GM06990 (cell line): Measurements from ENCODE around the gene NOL3.

Experiments used
- DNase-seq: peaks from one replicate; pipeline ENCODE4 v3.0.0-alpha.2; 2011; ENCODE audit not compliant: insufficient read length; ENCODE audit errors: extremely low read depth
- H3K27me3 ChIP-seq: replicated peaks from 2 replicates; pipeline ENCODE4 v1.6.0; 2011; ENCODE audit warnings: low read length; ENCODE audit not compliant: control insufficient read depth, insufficient read depth
- H3K36me3 ChIP-seq: 2 replicates; pipeline ENCODE4 v1.5.1; 2011; ENCODE audit warnings: low read length; ENCODE audit not compliant: control insufficient read depth, insufficient read depth
- H3K4me3 ChIP-seq: replicated peaks from 2 replicates; pipeline ENCODE4 v1.5.1; 2011; ENCODE audit warnings: low read depth, mild to moderate bottlenecking, control low read depth, low read length
- TF ChIP-seq, protein P1 (sequence below): IDR thresholded peaks from 2 replicates; pipeline ENCODE4 v1.5.1; 2011; ENCODE audit warnings: low read length, control low read depth, mild to moderate bottlenecking, inconsistent platforms; ENCODE audit not compliant: insufficient read depth, poor library complexity, severe bottlenecking

The NOL3 gene

DNA sequence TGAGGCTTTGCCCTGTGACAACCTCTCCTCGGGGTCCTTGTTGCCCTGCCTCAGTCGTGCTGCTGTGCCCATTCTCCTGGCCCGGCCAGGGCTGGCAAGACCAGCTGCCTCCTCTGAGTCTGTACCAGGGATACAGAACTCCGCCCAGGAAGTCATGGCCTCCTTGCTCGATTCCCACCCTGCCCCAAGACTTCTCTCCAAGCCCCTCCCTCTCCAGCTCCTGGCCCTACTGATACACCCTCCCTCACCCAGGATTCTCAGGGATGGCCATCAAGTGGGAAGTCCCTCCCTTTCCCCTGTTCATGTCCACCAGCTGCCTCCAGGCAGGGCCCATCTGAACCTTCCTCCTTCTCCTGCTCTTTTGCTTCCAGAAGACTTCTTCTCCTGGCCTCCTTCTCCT lies 45.4 kb downstream of the NOL3 start:
- Histone ChIP-seq H3K4me3 (no peak overlapping the region), H3K27me3 (no peaks in the 10 kb centered on the region)
- TF ChIP-seq, protein P1, sequence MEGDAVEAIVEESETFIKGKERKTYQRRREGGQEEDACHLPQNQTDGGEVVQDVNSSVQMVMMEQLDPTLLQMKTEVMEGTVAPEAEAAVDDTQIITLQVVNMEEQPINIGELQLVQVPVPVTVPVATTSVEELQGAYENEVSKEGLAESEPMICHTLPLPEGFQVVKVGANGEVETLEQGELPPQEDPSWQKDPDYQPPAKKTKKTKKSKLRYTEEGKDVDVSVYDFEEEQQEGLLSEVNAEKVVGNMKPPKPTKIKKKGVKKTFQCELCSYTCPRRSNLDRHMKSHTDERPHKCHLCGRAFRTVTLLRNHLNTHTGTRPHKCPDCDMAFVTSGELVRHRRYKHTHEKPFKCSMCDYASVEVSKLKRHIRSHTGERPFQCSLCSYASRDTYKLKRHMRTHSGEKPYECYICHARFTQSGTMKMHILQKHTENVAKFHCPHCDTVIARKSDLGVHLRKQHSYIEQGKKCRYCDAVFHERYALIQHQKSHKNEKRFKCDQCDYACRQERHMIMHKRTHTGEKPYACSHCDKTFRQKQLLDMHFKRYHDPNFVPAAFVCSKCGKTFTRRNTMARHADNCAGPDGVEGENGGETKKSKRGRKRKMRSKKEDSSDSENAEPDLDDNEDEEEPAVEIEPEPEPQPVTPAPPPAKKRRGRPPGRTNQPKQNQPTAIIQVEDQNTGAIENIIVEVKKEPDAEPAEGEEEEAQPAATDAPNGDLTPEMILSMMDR: no peak

DNA sequence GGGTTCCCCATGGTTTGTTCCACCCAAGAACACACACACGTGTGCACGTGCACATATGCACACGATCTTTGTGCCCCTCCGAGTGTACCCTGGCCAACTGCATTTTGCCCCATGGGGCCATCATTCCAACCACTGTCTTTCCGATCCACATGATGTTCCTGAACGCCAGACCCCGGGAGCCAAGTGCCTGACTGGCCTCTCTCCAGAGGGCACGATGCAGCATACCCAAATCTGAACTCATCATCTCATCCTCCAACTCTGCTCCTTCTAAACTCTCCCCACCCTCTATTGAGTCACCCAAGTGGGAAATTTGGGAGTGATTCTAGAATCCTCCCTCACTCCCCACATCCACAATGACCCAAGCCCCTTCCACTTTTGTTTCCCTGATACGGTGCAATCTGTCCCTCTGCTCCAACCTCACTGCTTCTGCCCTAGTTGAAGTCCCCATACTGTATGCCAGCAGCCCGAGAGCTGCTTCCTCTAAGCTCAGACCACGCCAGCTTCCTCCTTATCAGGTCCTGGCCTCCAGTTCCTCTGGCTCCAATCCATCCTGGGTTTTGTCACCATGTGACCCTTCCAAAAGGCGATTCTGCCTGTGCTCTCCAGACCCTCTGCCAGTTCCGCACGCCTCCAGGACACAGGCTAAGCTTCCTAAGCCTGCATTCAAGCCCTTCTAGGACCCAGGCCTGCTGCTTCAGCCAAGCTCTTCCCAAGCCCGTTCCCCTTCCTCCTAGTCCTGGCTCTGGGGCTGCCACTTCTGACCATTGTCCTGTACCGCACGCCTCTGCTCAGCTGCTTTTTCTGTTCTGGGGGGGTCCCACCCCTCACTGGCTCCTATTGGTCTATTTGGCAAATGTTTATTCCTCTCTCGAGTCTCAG lies 46.5 kb downstream of the NOL3 start:
- no peaks in the 10 kb centered on the region for H3K27me3 ChIP-seq
- TF ChIP-seq, protein P1: no peak
- H3K36me3 ChIP-seq: no peaks in the 10 kb centered on the region
- H3K4me3 ChIP-seq: no peak overlapping the region
- no peak for DNase-seq

More for the DNA sequence above, 45.4 kb downstream of the NOL3 start:
- H3K36me3 ChIP-seq: no peaks in the 10 kb centered on the region; the same call in 1 of the 2 replicates
- DNase-seq: no peak

DNA sequence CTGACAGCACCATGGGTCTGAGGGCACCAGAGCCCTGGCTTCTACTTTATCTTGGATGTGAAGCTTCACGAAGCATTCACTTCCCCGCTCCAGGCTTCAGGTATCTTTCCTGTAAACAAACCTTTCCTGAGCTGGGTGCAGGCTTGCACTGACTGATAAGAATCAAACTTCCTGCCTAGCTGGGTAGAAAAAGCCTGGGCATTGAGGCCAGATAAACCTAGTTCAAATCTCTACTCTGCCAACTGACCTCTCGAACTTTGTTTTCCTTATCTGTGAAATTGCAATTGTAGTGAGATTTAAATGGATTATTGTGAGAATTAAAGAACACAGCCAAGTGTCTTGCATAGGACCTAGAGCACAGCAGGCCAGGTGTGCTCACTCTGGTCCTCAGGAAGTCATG lies 53.7 kb downstream of the NOL3 start:
- Histone ChIP-seq H3K36me3 (peaks cover 6% of the 10 kb centered on the region), H3K4me3 (no peak overlapping the region), H3K27me3 (no peaks in the 10 kb centered on the region)
- DNase-seq: no peak
- TF ChIP-seq, protein P1: no peak
